Mucosa of stomach (tissue), 1 donor: ENCODE measurements around the gene PLVAP.

ENCODE experiments used
- H3K27me3 ChIP-seq: one replicate; pipeline ENCODE4 v1.7.0; 2013; ENCODE audit warnings: mild to moderate bottlenecking, low read length; ENCODE audit not compliant: control insufficient read depth, insufficient read depth
- H3K36me3 ChIP-seq: one replicate; pipeline ENCODE4 v1.7.0; 2013; ENCODE audit warnings: low read length; ENCODE audit not compliant: control insufficient read depth, insufficient read depth
- H3K4me1 ChIP-seq: one replicate; pipeline ENCODE4 v1.7.0; 2013; ENCODE audit warnings: mild to moderate bottlenecking, low read length; ENCODE audit not compliant: control insufficient read depth, insufficient read depth
- H3K4me3 ChIP-seq: one replicate; pipeline ENCODE4 v1.7.0; 2013; ENCODE audit warnings: low read length
- H3K9ac ChIP-seq: one replicate; pipeline ENCODE4 v1.7.0; 2013; ENCODE audit warnings: mild to moderate bottlenecking, low read length, moderate library complexity
- H3K9me3 ChIP-seq: one replicate; pipeline ENCODE4 v1.7.0; 2013; ENCODE audit warnings: mild to moderate bottlenecking, low read length, moderate library complexity; ENCODE audit not compliant: control insufficient read depth
- donor health status: Pancreatic carcinoma.

PLVAP gene

GRCh38 chr19:17318966-17319365 lies 58.2 kb downstream of the PLVAP start:
- Histone ChIP-seq H3K4me3 (no peak overlapping the region), H3K9ac (no peak overlapping the region), H3K4me1 (peaks cover 22% of the 10 kb centered on the region), H3K9me3 (no peaks in the 10 kb centered on the region), H3K36me3 (peaks cover 8% of the 10 kb centered on the region), H3K27me3 (no peaks in the 10 kb centered on the region)

- no peak overlapping the region for H3K4me3 ChIP-seq
- peaks cover 58% of the 10 kb centered on the region for H3K4me1 ChIP-seq
- no peaks in the 10 kb centered on the region for H3K9me3 ChIP-seq
- H3K27me3 ChIP-seq = no peaks in the 10 kb centered on the region
- H3K9ac ChIP-seq = no peak overlapping the region
- H3K36me3 ChIP-seq = peaks cover 13% of the 10 kb centered on the region
These were observed 63.0 kb downstream of the PLVAP start for GRCh38 chr19:17314007-17314593.

GRCh38 chr19:17312189-17313113 lies 64.7 kb downstream of the PLVAP start:
- Histone ChIP-seq H3K36me3 (peaks cover 13% of the 10 kb centered on the region), H3K27me3 (no peaks in the 10 kb centered on the region), H3K4me1 (peaks cover 44% of the 10 kb centered on the region), H3K4me3 (no peak overlapping the region), H3K9me3 (no peaks in the 10 kb centered on the region), H3K9ac (peak overlapping the region; percentile 33)

GRCh38 chr19:17311455-17312188 lies 65.5 kb downstream of the PLVAP start:
- no peaks in the 10 kb centered on the region for H3K9me3 ChIP-seq
- no peaks in the 10 kb centered on the region for H3K27me3 ChIP-seq
- no peak overlapping the region for H3K4me3 ChIP-seq
- H3K4me1 ChIP-seq = peaks cover 46% of the 10 kb centered on the region
- peaks cover 13% of the 10 kb centered on the region for H3K36me3 ChIP-seq
- peak overlapping the region; percentile 33 for H3K9ac ChIP-seq

GRCh38 chr19:17309965-17310461 lies 67.1 kb downstream of the PLVAP start:
- peaks cover 47% of the 10 kb centered on the region for H3K4me1 ChIP-seq
- no peaks in the 10 kb centered on the region for H3K9me3 ChIP-seq
- peak overlapping the region; percentile 76 for H3K4me3 ChIP-seq
- H3K27me3 ChIP-seq = no peaks in the 10 kb centered on the region
- H3K36me3 ChIP-seq = peaks cover 13% of the 10 kb centered on the region
- H3K9ac ChIP-seq = peak overlapping the region; percentile 93

- peaks cover 53% of the 10 kb centered on the region for H3K4me1 ChIP-seq
- peak within 1 kb of the TSS; percentile 76 for H3K4me3 ChIP-seq
- H3K36me3 ChIP-seq = peaks cover 9% of the 10 kb centered on the region
- H3K9me3 ChIP-seq = no peaks in the 10 kb centered on the region
- H3K9ac ChIP-seq = peak within 1 kb of the TSS; percentile 93
- no peaks in the 10 kb centered on the region for H3K27me3 ChIP-seq
These were observed 67.8 kb downstream of the PLVAP start, which contains the start of gene DDA1 for GRCh38 chr19:17309198-17309964. Gene DDA1 (plus strand): TSS chr19:17309563. CDS start chr19:17309655, 92 bp downstream.

- no peaks in the 10 kb centered on the region for H3K27me3 ChIP-seq
- H3K36me3 ChIP-seq = no peaks in the 10 kb centered on the region
- H3K9ac ChIP-seq = no peak overlapping the region
- peaks cover 57% of the 10 kb centered on the region for H3K4me1 ChIP-seq
- no peak overlapping the region for H3K4me3 ChIP-seq
- H3K9me3 ChIP-seq = no peaks in the 10 kb centered on the region
These were observed 69.2 kb downstream of the PLVAP start for GRCh38 chr19:17307876-17308377.

GRCh38 chr19:17306285-17306714 lies 70.8 kb downstream of the PLVAP start:
- peaks cover 48% of the 10 kb centered on the region for H3K4me1 ChIP-seq

GRCh38 chr19:17305517-17306284 lies 71.4 kb downstream of the PLVAP start, which contains the start of gene MRPL34:
Gene MRPL34 (plus strand): TSS chr19:17305872. CDS start chr19:17305893, 21 bp downstream.
- Histone ChIP-seq H3K9me3 (no peaks in the 10 kb centered on the region), H3K36me3 (no peaks in the 10 kb centered on the region), H3K9ac (peak within 1 kb of the TSS; percentile 88), H3K4me3 (peak within 1 kb of the TSS; percentile 23), H3K27me3 (no peaks in the 10 kb centered on the region), H3K4me1 (peaks cover 42% of the 10 kb centered on the region)

More at GRCh38 chr19:17306285-17306714, 70.8 kb downstream of the PLVAP start:
- no peaks in the 10 kb centered on the region for H3K36me3 ChIP-seq
- H3K4me3 ChIP-seq = peak overlapping the region; percentile 23
- H3K9me3 ChIP-seq = no peaks in the 10 kb centered on the region
- H3K27me3 ChIP-seq = no peaks in the 10 kb centered on the region
- H3K9ac ChIP-seq = peak overlapping the region; percentile 88

- no peaks in the 10 kb centered on the region for H3K36me3 ChIP-seq
- H3K9me3 ChIP-seq = no peaks in the 10 kb centered on the region
- H3K9ac ChIP-seq = no peak overlapping the region
- no peak overlapping the region for H3K4me3 ChIP-seq
- H3K27me3 ChIP-seq = no peaks in the 10 kb centered on the region
- peaks cover 37% of the 10 kb centered on the region for H3K4me1 ChIP-seq
These were observed 72.0 kb downstream of the PLVAP start for GRCh38 chr19:17305216-17305516.
